ENCODE data around the gene VEGFA. TPM values are rescaled to one million over a fixed set of nuclear protein-coding genes. Genes with fewer than 3 reads are reported as not detected.

VEGFA gene
- total RNA-seq, 1 experiment from 2014 or later = 112 TPM

DNA sequence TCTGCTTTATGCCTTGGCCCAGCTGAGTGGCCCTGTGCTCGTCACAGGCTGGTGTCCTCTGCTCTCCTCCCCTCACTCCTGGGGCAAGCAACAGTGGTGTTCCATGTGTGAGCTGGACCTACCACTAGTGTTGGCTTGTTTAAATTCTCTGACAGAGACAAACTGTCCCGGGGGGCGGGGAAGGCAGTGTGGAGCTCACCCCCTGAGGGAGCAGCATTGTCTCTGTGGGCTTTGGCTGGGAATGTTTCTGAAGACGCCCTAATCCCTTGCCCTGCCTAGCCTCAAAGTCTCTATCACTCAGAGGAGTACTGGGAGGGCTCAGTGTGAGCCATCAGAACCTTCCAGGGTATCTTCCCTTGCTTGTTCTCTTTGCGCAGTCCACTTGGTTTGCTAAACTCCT lies 5.2 kb upstream of the VEGFA start:
- no peaks in the 10 kb centered on the region; the same call in 1 of the 2 replicates for H3K4me1 ChIP-seq (replicated peaks; ENCODE audit: insufficient read depth)
- POLR2A ChIA-PET (ENCODE audit: unreplicated experiment) = no interaction called here
- no peak overlapping the region for H3K4me3 ChIP-seq
- H4K20me1 ChIP-seq (ENCODE audit: insufficient read depth) = no peaks in the 10 kb centered on the region
- H3F3A ChIP-seq (ENCODE audit: insufficient read depth, low read depth) = no peaks in the 10 kb centered on the region
- no peaks in the 10 kb centered on the region for H3K9me3 ChIP-seq (ENCODE audit: insufficient read depth, low read depth)
- no peak overlapping the region for H3K4me2 ChIP-seq
- no peaks in the 10 kb centered on the region for H3K9me2 ChIP-seq (ENCODE audit: insufficient read depth)
- BruUV-seq (replicated peaks) = no TSS peak
- no peak overlapping the region for H2AFZ ChIP-seq
- H3K79me2 ChIP-seq (ENCODE audit: low read depth) = no peaks in the 10 kb centered on the region
- CTCF ChIA-PET = interaction anchor here (0.7 kb wide), 1 partner anchor 46 kb away, joined by 5 read pairs; no protein-coding TSS in a partner anchor
- no peaks in the 10 kb centered on the region for H3K27me3 ChIP-seq (ENCODE audit: insufficient read depth, low read depth)
- no peak for DNase-seq
- H3K36me3 ChIP-seq (ENCODE audit: low read depth) = no peaks in the 10 kb centered on the region
- intact Hi-C loops (cut with micrococcal nuclease; ENCODE audit: unreplicated experiment) = no loop called here
- H3K27ac ChIP-seq = no peak overlapping the region
- no peak for TF ChIP-seq EZH2 (IDR thresholded peaks at IDR 0.05; ENCODE audit: low read depth)
- no peak for TF ChIP-seq CTCF (conservative IDR thresholded peaks at IDR 0.05)

GRCh38 chr6:43765776-43766499 lies 4.1 kb upstream of the VEGFA start:
- peaks cover 3% of the 10 kb centered on the region; the same call in 1 of the 2 replicates for H3F3A ChIP-seq (ENCODE audit: insufficient read depth, low read depth)
- no peak overlapping the region for H2AFZ ChIP-seq
- H3K27ac ChIP-seq = no peak overlapping the region
- no TSS peak for BruUV-seq (replicated peaks)
- H3K79me2 ChIP-seq (ENCODE audit: low read depth) = peaks cover 9% of the 10 kb centered on the region
- no peak overlapping the region for H3K4me3 ChIP-seq
- H3K9me2 ChIP-seq (ENCODE audit: insufficient read depth) = no peaks in the 10 kb centered on the region
- no peaks in the 10 kb centered on the region for H4K20me1 ChIP-seq (ENCODE audit: insufficient read depth)
- intact Hi-C loops (cut with micrococcal nuclease; ENCODE audit: unreplicated experiment) = no loop called here
- no peaks in the 10 kb centered on the region for H3K36me3 ChIP-seq (ENCODE audit: low read depth)
- no peaks in the 10 kb centered on the region for H3K27me3 ChIP-seq (ENCODE audit: insufficient read depth, low read depth)
- no peak overlapping the region for H3K4me2 ChIP-seq
- no peak for TF ChIP-seq CTCF (conservative IDR thresholded peaks at IDR 0.05)
- no peak for TF ChIP-seq EZH2 (IDR thresholded peaks at IDR 0.05; ENCODE audit: low read depth)
- DNase-seq = no peak
- ChIA-PET CTCF (interaction anchor here (0.6 to 0.7 kb wide), 2 partner anchors 81 to 477 kb away, joined by 3 to 23 read pairs; no protein-coding TSS in a partner anchor), POLR2A (ENCODE audit: unreplicated experiment) (interaction anchor here (0.7 kb wide), 1 partner anchor 298 kb away, joined by 3 read pairs; no protein-coding TSS in a partner anchor)
- H3K9me3 ChIP-seq (ENCODE audit: insufficient read depth, low read depth) = no peaks in the 10 kb centered on the region
- H3K4me1 ChIP-seq (replicated peaks; ENCODE audit: insufficient read depth) = no peaks in the 10 kb centered on the region; the same call in 1 of the 2 replicates

DNA sequence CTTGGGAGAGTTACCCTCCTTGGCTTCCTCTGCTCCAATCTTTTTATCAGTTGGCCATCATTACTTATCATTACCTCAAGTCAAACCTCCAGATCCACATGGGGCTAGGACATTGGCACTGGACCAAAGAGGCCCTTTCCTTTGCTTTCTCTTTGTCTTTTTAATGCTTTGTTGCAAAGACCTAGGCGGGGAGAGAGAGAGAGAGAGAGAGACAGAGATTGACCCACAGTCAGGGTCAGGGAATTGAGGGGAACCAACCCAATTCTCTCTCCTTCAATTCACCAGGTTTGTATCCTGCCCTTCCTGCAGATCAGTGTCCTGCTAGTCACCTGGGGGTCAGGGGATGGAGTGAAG lies 3.5 kb upstream of the VEGFA start:
- no TSS peak for BruUV-seq (replicated peaks)
- no peaks in the 10 kb centered on the region for H3K27me3 ChIP-seq (ENCODE audit: insufficient read depth, low read depth)
- no peaks in the 10 kb centered on the region for H3K9me2 ChIP-seq (ENCODE audit: insufficient read depth)
- intact Hi-C loops (cut with micrococcal nuclease; ENCODE audit: unreplicated experiment) = no loop called here
- no peak overlapping the region for H3K27ac ChIP-seq
- no peak overlapping the region for H3K4me3 ChIP-seq
- DNase-seq = no peak
- POLR2A ChIA-PET (ENCODE audit: unreplicated experiment) = no interaction called here
- no peak overlapping the region for H2AFZ ChIP-seq
- no peak for TF ChIP-seq CTCF (conservative IDR thresholded peaks at IDR 0.05)
- TF ChIP-seq EZH2 (IDR thresholded peaks at IDR 0.05; ENCODE audit: low read depth) = no peak
- H3F3A ChIP-seq (ENCODE audit: insufficient read depth, low read depth) = peaks cover 3% of the 10 kb centered on the region; the same call in 1 of the 2 replicates
- H3K79me2 ChIP-seq (ENCODE audit: low read depth) = peaks cover 15% of the 10 kb centered on the region
- no peaks in the 10 kb centered on the region for H3K36me3 ChIP-seq (ENCODE audit: low read depth)
- H4K20me1 ChIP-seq (ENCODE audit: insufficient read depth) = no peaks in the 10 kb centered on the region
- no peaks in the 10 kb centered on the region; the same call in 1 of the 2 replicates for H3K4me1 ChIP-seq (replicated peaks; ENCODE audit: insufficient read depth)
- CTCF ChIA-PET = no interaction called here
- no peaks in the 10 kb centered on the region for H3K9me3 ChIP-seq (ENCODE audit: insufficient read depth, low read depth)
- H3K4me2 ChIP-seq = no peak overlapping the region

Data from PC-9 (cell line).